Stimulated activated CD8-positive, alpha-beta memory T cell treated with anti-CD3 and anti-CD28 coated beads, Interleukin-15, amount 100 ng/mL, for 4 hours (primary cell): ENCODE results near the gene EGFR.

Experiments
- DNase-seq, 2 donors: peaks; one replicate each; pipeline ENCODE4 v3.0.0-alpha.2; 2020; ENCODE audit warnings: low read depth in 2 of 2

Gene EGFR

DNA sequence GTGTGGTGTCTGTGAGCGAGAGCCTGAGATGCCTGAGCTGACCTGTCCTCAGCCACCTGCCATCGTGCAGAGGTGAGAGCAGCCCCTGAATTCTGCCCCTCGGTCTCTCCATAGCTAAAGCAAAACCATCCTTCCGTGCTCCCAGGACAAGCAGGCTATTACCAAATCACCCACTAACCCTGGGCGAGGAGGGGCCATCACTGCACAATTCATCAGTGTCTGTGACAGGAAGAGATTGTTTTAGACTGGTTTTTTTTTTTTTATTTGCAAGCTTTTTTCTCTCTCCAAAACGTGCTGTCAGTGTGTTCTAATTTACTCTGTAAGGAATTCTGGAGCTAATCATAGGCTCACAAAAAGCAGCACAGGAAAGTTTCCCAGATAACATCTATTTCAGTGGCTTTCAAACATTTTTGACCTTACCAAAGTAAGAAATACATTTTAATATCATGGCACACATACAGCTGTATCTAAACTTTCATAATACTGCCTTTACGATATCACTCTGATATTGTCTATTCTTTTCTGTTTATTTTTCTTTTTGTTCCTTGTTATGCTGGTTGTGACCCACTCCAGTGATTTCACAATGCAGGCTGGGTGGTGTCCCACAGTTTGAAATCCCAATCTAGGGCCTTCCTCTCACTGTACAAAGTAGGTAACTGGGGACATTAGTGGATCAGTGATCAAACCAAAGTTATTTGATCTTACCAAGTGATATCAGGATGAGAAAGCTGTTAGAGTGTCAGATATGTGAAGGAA lies 62.8 kb downstream of the EGFR start:
- DNase-seq, result no peak

DNA sequence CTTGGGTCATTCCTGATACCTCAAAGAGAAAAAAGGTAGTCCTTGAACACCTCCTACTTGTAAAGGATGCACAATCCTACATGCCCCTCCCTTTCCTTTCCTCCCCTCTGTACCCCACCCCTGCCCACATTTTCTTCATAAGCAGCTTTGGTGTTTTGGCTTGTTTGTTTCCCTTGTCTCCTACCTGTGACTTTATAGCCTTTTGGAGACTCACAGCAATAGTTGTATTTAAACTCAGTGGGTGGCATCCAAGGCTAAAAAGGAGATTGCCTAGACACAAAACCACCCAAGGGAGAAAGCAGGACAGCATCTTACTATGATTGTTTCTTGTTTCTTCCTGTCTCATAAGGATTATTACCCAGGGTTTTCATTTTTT lies 63.4 kb downstream of the EGFR start:
- no peak for DNase-seq

DNA sequence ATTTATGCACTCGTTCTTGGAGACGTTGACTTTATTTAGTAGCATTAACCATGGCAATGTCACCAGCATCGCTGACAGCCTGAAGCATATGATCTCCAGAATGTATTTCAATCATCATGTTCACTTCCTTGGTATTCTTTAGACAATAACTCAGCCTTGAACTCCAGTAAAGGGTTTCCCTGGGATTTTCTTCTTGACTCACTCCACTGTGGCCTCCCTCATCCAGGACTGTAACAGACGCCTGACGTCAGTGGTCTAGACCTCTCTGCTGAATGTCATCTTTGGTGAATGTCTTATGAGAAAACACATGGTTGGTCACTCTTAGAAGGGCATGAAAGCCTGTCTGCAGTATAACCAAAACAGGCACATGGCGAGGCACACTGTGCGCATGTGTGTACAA lies 64.4 kb downstream of the EGFR start:
- no peak for DNase-seq

DNA sequence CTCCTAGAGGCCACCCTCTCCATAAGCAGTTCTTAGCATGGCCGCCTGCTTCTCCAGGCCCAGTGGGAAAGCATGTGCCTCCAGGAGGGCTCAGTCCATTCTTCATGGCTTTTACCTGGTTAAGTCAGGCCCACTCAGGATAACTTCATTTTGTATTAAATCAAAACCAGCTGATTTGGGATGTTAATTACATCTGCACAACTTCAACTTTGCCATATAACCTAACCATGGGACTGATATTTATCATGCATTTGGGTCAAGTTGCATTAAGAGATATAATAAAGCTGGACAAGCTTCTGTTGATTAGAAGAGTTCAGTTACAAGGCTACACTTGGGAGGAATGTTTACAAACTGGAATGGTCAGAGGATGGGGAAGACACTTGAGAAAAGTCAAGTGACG lies 65.5 kb downstream of the EGFR start:
- DNase-seq, result no peak

DNA sequence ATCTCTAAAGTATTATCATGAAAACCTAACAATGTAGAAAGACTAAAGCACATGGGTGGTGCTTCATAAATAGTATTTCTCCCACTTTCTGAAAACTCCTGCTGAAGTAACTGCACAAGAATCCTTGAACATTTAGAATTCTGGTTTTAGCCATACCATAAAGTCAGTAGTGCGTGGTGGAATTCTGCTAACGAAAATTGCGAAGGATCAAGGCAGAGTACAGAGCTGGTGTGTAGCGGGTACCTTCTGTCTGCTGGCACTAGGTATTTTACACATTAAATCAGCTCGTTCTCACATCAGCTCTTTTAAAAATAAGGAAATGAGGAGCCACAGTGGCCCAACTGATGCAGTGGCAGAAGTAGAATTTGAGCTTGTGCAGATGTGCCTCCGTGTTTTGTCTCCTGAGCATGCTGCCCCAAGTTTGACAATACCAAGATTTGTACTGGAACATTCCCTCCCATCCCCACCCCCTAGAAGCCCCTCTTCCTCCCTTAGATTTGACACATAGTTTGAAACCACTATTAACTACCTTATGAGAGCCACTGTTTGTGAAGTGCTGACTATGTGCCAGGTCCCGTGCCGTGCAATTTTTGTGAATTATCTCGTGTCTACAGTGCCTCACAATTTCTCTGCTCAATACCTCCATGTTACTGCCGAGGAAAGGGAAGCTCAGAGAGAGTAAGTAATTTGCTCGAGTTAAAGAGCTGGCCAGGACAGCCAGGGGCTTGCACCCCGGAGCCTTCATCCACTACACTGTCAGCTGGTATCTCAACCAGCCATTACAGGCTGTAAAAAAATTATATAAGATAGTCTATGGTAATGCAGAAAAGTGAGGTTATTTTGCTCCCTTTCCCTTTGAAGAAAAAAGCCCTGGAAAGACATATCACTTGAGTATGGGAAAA lies 66.9 kb downstream of the EGFR start:
- no peak for DNase-seq

DNA sequence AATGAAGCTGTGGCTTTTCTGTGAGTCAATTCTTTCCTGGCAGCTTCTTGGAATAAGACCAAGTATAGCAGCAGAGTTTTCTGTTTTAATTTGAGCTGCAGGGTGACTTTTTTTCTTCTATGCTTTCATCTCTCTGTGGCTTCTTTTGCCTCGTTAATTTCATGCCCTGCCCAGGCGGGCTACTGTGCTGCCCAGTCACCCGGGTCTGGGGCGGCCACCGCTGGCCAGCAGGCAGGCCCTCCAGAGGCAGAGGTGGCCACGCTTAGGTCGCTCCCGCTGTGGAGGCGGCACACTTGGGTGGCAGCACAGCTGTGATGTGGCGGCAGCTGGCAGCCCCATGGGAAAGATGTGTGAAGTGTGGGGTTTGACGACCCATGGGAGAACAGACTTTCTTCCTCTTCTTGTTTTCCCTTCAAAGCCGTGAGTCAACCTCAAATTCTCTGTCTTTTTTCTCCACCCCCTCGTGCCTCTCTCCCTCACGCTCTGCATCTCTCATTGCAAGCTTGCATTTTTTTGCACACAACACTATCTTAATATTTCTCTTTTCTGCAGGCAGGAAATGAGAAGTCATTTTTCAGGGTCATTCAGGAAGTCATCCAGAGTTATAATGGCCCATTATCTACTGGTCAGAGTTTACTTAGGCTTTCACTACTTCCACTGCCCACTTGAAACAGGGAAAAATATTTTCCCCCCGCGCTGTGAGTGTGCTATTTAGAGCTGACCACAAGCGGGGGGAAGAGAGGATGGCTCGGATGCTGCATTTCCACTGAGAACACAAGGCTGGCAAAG lies 67.8 kb downstream of the EGFR start:
- DNase-seq, result no peak

DNA sequence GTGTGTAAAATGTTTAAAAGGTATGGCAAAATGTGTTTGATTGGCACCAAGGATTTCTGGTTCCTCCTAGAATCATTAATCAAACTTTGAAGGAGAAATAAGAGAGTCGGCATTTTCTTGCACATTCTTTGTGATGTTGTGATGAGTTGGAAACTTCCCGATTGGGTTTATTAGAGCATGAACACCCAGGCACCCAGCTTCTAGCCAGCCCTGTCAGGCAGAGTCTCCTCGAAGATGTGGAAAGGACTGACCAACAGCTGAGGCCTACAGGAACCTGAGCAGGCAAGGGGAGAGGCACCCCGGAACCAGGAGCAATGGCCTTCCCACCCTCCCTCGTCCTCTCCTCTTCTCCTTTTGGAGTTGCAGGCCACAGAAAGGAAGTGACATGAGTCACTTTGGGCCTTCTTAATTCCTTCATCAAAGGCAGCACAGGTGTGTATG lies 68.7 kb downstream of the EGFR start:
- DNase-seq, result no peak

DNA sequence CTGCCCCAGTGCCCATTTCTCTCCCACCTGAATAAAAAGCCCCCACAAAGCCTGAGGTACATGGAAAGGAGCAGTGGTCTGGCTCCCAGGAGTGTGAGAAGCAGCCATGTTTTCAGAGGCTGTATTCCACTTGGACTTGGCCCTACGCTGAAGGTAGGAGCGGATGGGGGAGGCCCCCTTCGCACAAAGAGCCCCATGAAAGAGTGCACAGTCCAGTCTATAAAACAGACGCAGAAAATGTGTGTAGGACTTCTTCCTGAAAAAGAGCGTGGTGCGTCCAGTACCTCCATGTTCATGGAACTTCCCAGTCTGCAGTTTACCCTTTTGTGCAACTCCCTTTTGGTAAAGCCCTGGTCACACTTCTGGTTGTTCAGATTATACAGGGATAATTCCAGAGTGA lies 69.3 kb downstream of the EGFR start:
- no peak for DNase-seq

DNA sequence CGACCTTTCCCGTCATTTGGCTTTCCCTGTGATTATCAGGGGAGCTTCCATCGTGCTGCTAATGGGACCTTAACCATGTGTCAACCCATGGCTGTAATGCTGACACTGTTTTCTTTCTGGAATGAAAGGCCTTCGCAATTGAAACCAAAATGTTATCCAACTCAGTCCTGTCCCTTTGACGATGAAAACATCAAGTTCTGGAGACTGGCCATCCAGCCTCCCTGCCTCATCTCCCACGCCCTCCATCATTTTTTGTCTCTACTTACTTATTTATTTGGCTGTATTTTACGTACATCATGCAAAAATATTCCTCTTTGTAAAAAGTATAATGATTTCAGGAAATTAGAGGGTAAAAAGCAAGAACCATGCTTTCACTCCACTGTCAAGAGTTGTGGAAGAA lies 69.8 kb downstream of the EGFR start:
- DNase-seq, result no peak

DNA sequence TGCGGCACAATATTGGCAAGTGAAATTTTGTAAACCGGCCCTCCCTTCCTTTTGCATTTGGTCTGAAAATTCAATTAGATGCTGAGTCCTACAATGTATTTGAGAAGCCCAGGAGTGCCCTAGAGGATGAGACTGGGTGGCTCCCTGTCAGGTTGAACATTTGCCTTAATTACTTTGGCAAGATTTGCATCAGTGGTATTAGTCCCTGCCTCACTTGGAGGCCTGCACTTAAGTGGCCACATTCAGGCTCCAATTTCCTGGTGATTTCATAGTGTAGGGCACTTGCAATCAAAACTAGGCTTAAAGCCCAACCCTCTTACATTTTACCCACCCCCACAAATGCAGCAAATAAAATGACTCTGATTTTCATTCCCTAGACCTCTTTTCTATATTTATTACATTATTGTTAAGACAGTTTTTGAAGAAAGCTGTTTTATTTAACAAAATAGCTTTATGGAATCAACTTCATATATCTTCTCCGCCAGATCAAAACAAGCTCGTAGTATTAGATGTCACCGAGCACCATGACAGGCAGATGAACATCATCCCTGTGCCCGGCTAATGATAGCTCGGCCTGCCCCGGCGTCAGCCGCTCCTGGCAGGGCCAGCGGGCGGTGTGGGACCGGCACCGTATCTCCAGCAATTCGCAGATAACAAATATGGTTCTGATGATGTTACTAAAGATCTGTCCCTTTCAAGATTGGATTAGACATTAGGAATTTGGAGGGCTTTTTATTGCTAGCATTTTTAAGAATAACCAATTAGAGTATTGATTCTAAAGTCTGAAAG lies 73.6 kb downstream of the EGFR start:
- no peak for DNase-seq

DNA sequence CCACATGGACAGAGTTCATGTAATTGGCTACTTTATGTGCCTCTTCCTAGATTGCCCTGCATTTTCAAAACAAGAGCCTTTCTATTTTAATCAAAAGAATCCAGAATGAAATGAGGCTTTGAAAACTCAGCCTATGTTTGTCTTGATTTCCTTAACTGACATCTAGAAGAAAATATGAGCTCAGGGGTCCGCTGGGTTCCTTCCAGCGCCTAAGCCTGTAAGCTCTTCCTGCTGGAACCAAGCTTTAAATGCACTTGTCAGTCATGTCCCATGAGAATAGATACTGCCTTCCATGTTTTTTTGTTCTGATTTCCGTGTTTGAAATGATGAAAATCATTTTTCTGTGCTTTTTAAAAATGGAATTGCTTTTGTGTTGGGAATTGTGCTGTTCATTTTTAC lies 74.2 kb downstream of the EGFR start:
- no peak for DNase-seq

DNA sequence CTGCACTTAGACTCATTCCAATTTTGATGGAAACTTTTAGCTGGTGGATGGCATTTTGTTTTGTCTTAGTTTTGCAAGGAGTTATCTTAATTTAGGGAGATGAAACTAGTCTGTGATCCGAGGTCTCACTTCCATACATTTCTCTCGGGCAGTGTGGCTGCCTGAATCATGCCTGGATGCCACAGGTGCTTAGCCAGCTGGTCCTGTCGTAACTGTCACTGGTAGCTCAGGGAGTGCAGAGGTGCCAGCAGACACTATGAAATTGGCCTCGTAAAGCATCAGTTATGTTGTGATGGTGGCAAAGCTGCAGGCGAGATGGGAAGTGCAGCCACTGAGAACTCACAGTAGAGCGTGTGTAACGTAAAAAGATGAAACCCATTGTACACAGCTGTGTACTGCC lies 74.9 kb downstream of the EGFR start:
- no peak for DNase-seq

DNA sequence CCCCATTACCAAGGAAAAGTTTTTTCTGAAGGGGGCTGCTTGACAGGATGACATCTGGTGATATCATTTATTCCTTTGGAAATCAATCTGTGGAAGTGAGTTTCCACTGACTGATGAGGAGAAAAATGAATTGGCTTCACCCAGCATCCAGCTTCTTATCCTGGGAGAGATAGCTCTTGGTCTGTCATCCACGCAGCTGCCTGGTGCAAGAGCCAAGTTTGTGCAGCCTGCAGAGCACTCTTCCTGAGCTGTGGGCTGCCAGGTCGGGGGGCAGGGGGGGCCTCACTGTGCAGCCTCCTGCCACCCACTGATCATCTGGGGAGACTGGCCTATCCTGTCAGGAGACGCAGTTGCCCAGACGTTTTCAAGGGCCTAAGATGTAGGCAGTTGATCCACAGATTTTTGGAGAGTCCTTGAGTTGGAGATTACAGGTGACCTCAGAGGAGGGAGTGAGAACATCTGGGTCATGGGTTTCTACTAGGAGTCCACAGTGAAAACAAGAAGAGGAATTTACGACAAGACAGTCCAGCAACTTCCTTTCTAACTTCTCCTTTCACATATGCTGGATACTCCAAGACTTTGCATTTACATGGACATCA lies 75.4 kb downstream of the EGFR start:
- no peak for DNase-seq

DNA sequence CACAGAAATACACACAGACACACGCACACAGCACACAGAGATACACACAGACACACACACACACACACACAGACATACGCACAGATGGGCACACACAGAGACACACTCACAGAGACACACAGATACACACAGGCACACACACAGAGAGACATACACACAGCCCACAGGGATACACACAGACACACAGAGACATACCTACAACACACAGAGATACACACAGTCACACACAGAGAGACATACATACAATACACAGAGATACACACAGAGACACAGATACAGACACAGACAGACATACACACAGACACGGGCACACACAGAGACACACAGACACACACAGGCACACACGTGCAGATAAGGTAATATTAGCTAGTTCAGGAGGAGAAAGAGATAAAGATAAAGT lies 76.9 kb downstream of the EGFR start:
- DNase-seq, result no peak

DNA sequence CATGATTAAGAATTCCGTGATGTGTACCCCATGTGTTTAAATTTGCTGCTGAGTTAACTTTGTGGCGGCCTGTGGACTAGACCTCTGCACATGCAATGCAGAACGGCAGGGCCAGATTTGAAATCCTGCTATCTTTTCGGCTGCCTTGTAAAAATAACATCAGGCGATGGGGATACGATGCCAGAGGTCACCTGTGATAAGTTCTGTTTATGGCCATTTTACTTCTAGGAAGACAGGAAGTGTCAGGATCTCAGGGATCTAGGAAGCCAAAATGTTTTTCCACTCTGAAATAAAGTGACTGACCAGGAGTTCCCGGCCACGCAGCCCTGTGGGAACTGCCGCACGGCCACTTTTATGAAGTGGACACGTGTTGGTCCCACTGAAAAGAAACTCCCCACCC lies 77.5 kb downstream of the EGFR start:
- DNase-seq, result no peak

DNA sequence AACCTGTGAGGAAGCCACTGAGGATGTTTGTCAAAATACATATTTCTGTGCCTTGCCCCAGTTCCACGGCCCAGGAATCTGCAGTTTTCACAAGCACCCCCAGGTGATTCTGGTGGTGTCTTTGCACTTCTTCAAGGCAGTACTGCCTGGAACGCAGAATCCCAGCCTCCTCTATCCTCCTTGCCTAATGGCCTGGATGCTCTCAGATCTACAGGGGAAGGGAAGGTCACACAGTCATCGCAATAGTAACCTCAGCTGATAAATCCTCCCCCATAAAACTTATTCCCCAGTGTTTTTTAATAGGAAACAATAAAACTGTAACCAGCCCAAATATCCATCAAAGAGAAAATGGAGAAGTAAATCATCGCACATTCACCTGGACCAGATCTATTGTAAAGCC lies 78.3 kb downstream of the EGFR start:
- DNase-seq, result no peak

DNA sequence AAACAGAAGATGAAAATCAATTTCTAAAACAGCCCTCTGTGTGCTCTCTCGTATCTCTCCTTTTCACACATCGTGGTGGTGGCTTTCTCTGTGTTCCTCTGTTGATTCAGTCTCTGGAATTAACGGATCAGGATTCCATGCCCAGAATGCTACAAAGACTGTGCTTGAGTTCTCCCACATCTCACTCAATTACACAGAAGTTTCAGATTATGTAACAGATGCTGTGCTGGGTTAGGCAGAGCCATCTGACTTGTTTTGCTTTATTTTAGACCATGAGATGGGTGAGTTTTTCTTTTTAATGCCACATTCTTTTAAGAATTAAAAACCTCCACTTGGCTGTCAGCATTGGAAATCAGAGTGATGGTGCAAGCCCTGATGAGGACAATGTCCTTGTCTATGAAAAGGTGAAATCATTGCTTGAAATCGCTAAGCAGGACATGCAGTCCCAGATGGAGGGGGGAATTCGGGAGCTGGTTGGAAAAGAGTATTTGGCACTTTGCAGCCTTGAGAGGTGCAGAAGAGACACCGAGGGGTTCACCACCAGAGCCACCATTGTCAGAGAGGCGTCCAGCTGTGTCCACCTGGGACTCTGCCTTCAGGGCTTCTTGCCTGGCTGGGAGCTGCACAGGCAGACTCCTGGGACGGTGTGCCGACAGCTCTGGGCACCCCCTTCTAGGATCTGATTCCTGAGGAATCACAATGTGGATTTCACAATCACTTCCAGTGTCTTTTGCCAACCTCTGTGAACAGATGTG lies 80.4 kb downstream of the EGFR start:
- DNase-seq, result no peak

DNA sequence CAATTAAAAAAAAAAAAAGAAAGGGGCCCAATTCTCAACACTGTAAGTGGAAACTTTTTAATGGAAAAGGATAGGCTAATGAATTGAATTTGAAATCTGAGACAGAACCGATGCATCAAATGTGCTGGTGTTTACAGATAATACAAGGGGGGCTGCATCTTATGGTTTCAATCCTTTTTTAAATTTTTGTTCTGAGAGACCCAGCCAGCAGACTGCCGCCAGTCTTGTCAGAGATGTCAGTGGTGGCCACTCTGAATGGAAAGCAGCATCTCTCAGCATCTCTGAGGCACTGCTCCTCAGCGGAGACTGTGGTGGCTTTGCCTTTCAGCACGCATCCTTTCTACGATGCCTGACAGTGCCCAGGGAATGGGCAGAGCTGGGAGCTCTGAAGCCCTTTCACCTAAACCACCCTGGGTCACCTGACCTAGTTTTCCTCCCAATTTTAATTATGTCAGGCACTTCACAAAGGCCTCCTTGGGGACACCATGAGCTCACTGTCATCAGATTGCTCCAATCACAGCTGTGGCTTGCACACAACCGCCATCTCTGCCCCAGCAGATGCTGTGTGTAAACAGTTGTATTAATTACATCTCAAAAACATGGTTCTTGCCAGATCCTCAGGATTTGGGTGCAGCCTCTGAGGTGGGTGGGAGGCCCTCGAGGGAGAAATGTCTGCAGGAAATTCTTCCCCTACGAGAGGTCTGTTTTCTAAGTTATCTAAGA lies 81.2 kb downstream of the EGFR start:
- no peak for DNase-seq

DNA sequence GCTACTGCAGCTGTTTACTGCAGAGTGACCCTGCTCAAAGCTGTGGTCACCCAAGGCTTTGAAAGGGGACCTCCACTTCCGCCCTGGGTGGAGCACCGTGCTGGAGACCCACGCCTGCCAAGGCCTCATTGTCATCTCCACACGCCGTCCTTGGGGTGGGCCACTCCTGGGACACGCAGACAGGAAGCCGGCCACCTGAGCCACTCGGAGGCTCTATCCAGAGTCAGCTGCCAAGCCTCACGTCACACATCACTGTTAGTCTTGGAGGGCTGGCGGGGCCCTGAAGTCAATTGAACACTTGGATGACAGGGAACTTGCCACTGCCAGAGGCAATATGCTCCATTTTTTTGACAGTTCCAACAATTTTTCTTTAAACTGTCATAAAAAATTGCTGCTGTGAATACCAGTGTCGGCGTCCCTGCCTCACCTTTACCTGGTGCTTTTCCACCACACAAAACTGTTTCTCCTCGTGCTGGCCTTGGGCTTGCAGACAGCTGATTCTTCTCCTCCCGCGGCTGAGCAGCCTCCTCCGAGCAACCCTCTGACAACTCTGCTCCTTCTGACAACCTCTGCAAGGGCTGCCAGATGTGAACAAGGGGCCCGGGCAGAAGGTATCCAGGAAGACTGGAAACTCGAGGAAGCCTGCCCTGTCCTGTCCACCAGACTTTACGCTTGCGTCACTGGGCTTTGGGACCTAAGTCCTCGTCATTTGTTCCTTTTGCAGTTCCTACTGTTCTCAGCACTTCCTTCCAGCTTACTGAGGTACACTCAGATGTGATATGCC lies 81.9 kb downstream of the EGFR start:
- DNase-seq, result no peak
